Measurements from ENCODE around the gene SRCIN1. TPM values are rescaled to one million over a fixed set of nuclear protein-coding genes. Genes with fewer than 3 reads are reported as not detected.
A peak's percentile ranks its signal among the peaks of the same experiment; 100 is the strongest.

Gene SRCIN1
- total and polyA plus RNA-seq, 2 experiments from 2014 or later = 2.3 to 10.8 TPM

DNA sequence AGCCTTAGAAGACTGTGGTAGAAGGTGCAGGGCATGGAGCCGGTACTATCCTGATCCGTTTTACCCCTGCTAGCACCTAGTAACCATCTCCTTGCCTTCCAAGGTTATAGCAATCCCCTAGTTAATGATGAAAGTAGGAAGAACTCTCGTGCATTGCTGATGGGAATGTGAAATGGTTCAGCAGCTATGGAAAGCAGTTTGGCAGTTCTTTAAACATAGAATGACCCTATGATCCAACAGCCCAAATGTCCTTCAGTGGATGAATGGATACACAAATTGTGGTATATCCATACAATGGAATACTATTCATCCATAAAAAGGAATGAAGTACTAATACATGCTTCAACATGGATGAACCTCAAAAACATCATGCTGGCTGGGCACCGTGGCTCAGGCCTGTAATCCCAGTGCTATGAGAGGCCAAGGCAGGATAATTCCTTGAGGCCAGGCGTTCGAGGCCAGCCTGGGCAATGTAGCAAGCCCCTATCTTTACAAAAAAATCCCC, 6.2 kb upstream of the SRCIN1 start:
- Histone ChIP-seq H3K36me3 (no peaks in the 10 kb centered on the region), H3K27me3 (peaks cover 33% of the 10 kb centered on the region), H3K9me3 (ENCODE audit: low read depth) (no peaks in the 10 kb centered on the region), H3K27ac (no peak overlapping the region), H3K4me3 (no peak overlapping the region), H3K4me1 (ENCODE audit: low read depth) (no peaks in the 10 kb centered on the region)
- TF ChIP-seq CTCF (IDR thresholded peaks at IDR 0.05; ENCODE audit: low read depth, low read length) = no peak
- no peak for DNase-seq (ENCODE audit: low read depth in 1 of 2, low spot score in 1 of 2)

GRCh38 chr17:38611070-38611786, 5.5 kb upstream of the SRCIN1 start:
- DNase-seq (ENCODE audit: low read depth in 1 of 2, low spot score in 1 of 2) = no peak
- no peak overlapping the region for H3K27ac ChIP-seq
- no peaks in the 10 kb centered on the region for H3K4me1 ChIP-seq (ENCODE audit: low read depth)
- H3K36me3 ChIP-seq = no peaks in the 10 kb centered on the region
- peaks cover 40% of the 10 kb centered on the region for H3K27me3 ChIP-seq
- TF ChIP-seq CTCF (IDR thresholded peaks at IDR 0.05; ENCODE audit: low read depth, low read length) = no peak
- no peaks in the 10 kb centered on the region for H3K9me3 ChIP-seq (ENCODE audit: low read depth)
- no peak overlapping the region for H3K4me3 ChIP-seq

DNA sequence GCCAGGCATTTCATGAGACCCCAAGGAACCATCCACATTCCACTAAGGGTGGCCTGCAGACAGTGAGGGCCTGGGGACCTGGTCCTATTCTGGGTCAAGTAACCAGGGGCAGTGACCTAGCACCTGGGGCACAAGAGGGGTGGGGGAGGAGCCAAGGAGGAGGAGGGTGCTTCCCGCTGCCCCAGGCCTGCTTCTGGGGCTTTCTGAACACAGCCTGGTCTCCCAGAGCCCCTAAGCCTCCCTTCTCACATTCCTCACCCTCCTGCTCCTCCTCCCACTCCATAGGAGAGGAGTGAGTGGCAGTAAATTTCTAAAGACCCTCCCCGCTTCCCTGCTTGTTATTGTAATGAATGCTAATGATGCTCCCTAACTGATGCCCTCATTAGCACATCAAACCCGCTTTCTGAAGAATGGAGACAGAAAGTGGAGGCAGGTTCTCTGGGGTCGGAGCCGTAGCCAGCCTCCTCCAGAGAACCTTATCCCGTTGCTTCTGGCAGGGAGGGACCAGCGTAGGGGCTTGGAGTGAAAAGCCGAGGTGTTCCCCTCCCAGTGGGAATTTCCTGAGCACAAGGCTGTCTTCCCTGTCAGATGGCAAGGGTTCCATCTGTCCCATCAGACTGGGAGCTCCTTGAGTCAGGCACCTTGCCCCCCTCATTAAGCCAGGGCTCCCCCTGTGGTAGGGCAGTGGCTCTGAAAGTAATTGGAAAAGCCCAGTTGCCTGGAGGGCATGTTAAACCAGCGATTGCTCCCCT, 3.7 kb upstream of the SRCIN1 start:
- peaks cover 51% of the 10 kb centered on the region for H3K27me3 ChIP-seq
- no peak for DNase-seq (ENCODE audit: low read depth in 1 of 2, low spot score in 1 of 2)
- H3K4me3 ChIP-seq = no peak overlapping the region
- no peaks in the 10 kb centered on the region for H3K4me1 ChIP-seq (ENCODE audit: low read depth)
- H3K36me3 ChIP-seq = no peaks in the 10 kb centered on the region
- H3K27ac ChIP-seq = no peak overlapping the region
- no peaks in the 10 kb centered on the region for H3K9me3 ChIP-seq (ENCODE audit: low read depth)
- peak; percentile 16 for TF ChIP-seq CTCF (IDR thresholded peaks at IDR 0.05; ENCODE audit: low read depth, low read length)

DNA sequence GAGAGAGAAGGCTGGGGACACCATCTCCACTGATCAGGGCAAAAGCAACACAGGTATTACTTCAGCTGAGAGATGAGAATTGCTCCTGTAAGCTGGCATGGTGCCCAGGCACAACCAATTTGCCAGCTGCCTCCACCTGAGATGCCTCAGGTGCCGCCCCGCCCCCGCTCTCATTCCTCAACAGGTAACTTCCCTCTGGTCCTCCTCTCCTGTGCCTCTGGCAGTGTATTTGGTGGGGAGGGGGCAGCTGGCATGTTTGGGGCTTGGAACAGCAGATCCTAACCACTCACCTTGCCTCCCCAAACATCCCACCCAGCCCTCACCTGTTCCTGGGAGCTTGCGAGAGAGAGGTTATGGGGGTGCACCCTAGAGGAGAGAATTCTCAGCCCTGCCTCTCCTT, 2.9 kb upstream of the SRCIN1 start:
- no peak overlapping the region for H3K4me3 ChIP-seq
- no peaks in the 10 kb centered on the region for H3K4me1 ChIP-seq (ENCODE audit: low read depth)
- H3K36me3 ChIP-seq = no peaks in the 10 kb centered on the region
- H3K27me3 ChIP-seq = peaks cover 59% of the 10 kb centered on the region
- no peak for DNase-seq (ENCODE audit: low read depth in 1 of 2, low spot score in 1 of 2)
- H3K9me3 ChIP-seq (ENCODE audit: low read depth) = no peaks in the 10 kb centered on the region
- no peak overlapping the region for H3K27ac ChIP-seq
- no peak for TF ChIP-seq CTCF (IDR thresholded peaks at IDR 0.05; ENCODE audit: low read depth, low read length)

DNA sequence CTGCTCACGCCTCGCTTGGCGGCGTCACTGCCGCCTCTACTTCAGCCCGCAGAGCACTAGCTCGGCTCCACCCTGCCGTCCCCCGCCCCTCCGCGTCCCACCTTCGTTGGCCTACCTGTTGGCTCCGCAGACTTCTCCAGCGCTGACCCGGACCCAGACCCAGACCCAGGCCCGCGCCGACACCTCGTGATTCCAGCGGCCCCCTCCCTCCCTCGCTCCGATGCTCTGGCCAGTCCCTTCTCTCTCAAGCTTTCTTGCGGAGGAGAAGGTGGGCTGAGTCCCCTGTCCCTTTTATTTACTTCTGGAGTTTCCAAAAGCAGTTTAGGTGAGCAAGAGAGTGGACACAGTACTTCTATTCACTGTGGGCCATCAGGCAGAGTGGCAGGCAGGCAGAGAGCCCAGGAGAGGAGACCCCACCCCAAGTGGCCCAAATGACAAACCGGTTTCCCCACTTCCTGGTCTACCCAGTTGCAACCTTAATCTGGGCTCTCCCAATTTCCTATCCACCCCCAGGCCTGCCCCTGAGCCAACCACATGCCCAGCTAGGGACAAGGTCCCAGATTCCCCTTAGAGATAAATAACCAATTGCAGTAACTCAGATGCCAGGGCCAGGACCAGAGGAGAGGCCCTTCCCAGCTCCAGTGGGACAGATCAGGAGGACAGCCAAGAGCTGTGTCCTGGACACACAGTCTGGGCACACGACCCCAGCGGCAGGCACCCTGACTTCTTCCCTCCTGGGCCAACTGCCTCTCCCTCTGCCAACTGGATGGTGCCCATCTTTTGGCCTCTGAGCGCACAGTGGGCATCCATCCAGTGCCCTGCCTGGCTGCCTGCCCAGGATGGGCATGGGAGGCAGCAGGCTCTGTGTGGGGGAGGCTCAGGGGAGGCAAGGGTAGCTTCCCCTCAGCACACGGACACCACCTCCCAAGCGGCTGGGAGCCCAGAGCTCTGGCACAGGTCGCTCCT, 1.2 kb upstream of the SRCIN1 start:
- Histone ChIP-seq H3K4me1 (ENCODE audit: low read depth) (peaks cover 6% of the 10 kb centered on the region), H3K27me3 (peaks cover 69% of the 10 kb centered on the region), H3K27ac (no peak overlapping the region), H3K36me3 (no peaks in the 10 kb centered on the region), H3K9me3 (ENCODE audit: low read depth) (no peaks in the 10 kb centered on the region), H3K4me3 (peak overlapping the region; percentile 53)
- TF ChIP-seq CTCF (IDR thresholded peaks at IDR 0.05; ENCODE audit: low read depth, low read length) = no peak
- DNase-seq (ENCODE audit: low read depth in 1 of 2, low spot score in 1 of 2) = no peak
